RKO (cell line): ENCODE results near the gene GPSM1.

Experiments used
- DNase-seq: peaks from one replicate; pipeline ENCODE4 v3.0.0-alpha.2; 2016; ENCODE audit warnings: low spot score

GPSM1 gene

GRCh38 chr9:136304981-136305380 is 22.4 kb upstream of the GPSM1 start:
- no peak for DNase-seq

GRCh38 chr9:136305804-136306203 is 21.5 kb upstream of the GPSM1 start:
- DNase-seq, result no peak

- DNase-seq, result peak; percentile 39
These were observed 20.8 kb upstream of the GPSM1 start for GRCh38 chr9:136306211-136307208.

GRCh38 chr9:136307215-136307750 is 20.1 kb upstream of the GPSM1 start:
- no peak for DNase-seq

GRCh38 chr9:136308006-136308701 is 19.2 kb upstream of the GPSM1 start:
- no peak for DNase-seq

GRCh38 chr9:136308702-136309053 is 18.7 kb upstream of the GPSM1 start:
- no peak for DNase-seq

- no peak for DNase-seq
These were observed 18.1 kb upstream of the GPSM1 start for GRCh38 chr9:136309101-136309801.

- no peak for DNase-seq
These were observed 17.5 kb upstream of the GPSM1 start for GRCh38 chr9:136309806-136310220.

GRCh38 chr9:136310273-136311030 is 16.9 kb upstream of the GPSM1 start:
- no peak for DNase-seq

- DNase-seq, result no peak
These were observed 16.0 kb upstream of the GPSM1 start for GRCh38 chr9:136311051-136312008.

- no peak for DNase-seq
These were observed 15.3 kb upstream of the GPSM1 start for GRCh38 chr9:136312009-136312375.

- peak; percentile 63 for DNase-seq
These were observed 14.9 kb upstream of the GPSM1 start for GRCh38 chr9:136312436-136312835.

GRCh38 chr9:136313111-136314055 is 14.0 kb upstream of the GPSM1 start:
- no peak for DNase-seq

- DNase-seq, result no peak
These were observed 13.3 kb upstream of the GPSM1 start for GRCh38 chr9:136314056-136314416.

GRCh38 chr9:136314944-136315343 is 12.4 kb upstream of the GPSM1 start:
- no peak for DNase-seq

GRCh38 chr9:136316271-136316751 is 11.0 kb upstream of the GPSM1 start:
- no peak for DNase-seq

- no peak for DNase-seq
These were observed 10.3 kb upstream of the GPSM1 start for GRCh38 chr9:136316896-136317676.

- DNase-seq, result no peak
These were observed 9.6 kb upstream of the GPSM1 start for GRCh38 chr9:136317695-136318094.
